ENCODE results near the gene MAP3K12.

Gene MAP3K12

GRCh38 chr12:53497461-53497860 is 1.8 kb downstream of the MAP3K12 start:
- TF ChIP-seq EP300 (IDR thresholded peaks at IDR 0.05; ENCODE audit: borderline replicate concordance) (no peak), USF1 (IDR thresholded peaks at IDR 0.05) (no peak), YY1 (IDR thresholded peaks at IDR 0.05; ENCODE audit: low read depth) (no peak), FOXM1 (IDR thresholded peaks at IDR 0.05; ENCODE audit: borderline replicate concordance, low read depth) (no peak), NFIC (IDR thresholded peaks at IDR 0.05) (no peak), CEBPB (IDR thresholded peaks at IDR 0.05) (no peak), TAF1 (IDR thresholded peaks at IDR 0.05; ENCODE audit: low read depth) (no peak), CREB1 (IDR thresholded peaks at IDR 0.05; ENCODE audit: low read depth) (no peak), ZBTB7A (IDR thresholded peaks at IDR 0.05; ENCODE audit: low read depth) (no peak), REST (IDR thresholded peaks at IDR 0.05; ENCODE audit: low read depth) (no peak), RAD21 (IDR thresholded peaks at IDR 0.05; ENCODE audit: low read depth) (no peak)
- TF ChIP-seq, protein P1, sequence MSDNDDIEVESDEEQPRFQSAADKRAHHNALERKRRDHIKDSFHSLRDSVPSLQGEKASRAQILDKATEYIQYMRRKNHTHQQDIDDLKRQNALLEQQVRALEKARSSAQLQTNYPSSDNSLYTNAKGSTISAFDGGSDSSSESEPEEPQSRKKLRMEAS (IDR thresholded peaks at IDR 0.05): no peak

DNA sequence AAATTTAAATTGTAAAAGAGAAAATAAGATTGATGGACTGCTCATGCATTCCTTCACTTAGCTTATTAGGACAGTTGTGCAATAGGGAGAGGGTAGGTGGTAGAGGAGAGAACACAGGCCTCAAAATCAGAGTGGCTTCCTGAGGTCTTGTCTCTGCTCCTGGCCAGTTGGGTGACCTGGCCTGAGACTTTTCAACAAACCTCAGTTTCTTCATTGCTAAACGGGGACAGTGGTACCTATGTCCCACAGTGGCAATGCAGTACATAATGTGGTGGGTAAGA is 2.6 kb downstream of the MAP3K12 start:
- TF ChIP-seq TEAD4 (IDR thresholded peaks at IDR 0.05) (no peak), CEBPB (IDR thresholded peaks at IDR 0.05) (peak; percentile 48; the same call in 1 of the 2 replicates)

- no peak for TF ChIP-seq TCF12 (IDR thresholded peaks at IDR 0.05; ENCODE audit: low read depth)
- TF ChIP-seq USF1 (IDR thresholded peaks at IDR 0.05): peak; percentile 95
These were observed 3.1 kb downstream of the MAP3K12 start for GRCh38 chr12:53495903-53496751.

DNA sequence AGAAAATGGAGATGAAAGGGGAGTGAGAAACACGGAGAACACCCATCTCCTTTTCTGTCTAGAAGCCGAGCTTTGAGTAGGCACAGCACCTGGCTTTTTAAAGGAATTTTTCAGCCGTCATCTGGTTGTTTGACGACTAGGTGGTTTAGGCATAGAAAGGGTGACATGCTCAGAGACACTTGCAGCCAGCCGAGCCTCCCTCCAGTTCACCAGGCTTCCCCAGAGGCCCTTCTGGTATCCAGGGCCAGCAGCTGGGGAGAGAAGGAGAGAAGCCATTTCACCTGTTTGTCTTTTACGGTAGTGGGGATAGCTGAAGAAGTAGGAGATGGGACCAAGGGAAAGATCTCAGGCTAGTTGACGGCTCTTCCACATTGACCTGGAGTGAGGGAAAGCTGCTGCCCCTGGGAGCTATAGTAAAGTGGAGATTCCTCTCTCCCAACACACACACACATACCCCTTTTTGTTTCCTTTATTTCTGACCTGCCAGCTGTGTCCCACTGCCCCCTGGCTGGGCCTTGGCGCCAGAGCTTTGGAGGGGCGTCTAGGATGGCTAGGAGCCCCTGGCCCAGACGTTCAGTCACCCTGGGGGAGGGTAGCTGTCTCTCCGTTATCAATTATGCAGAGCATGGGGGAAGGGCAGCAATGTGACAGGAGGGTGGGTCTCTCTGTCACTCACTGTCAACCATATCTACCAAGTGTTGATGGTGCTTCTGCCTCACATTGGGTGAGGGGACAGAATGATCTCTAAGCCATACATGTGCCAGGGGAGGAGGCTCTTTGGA is 5.5 kb downstream of the MAP3K12 start:
- no peak for TF ChIP-seq NFIC (IDR thresholded peaks at IDR 0.05)
- TF ChIP-seq RAD21 (IDR thresholded peaks at IDR 0.05; ENCODE audit: low read depth): no peak
- no peak for TF ChIP-seq CREB1 (IDR thresholded peaks at IDR 0.05; ENCODE audit: low read depth)
- no peak for TF ChIP-seq USF1 (IDR thresholded peaks at IDR 0.05)
- TF ChIP-seq EP300 (IDR thresholded peaks at IDR 0.05; ENCODE audit: borderline replicate concordance): no peak
- no peak for TF ChIP-seq EGR1 (IDR thresholded peaks at IDR 0.05)
- no peak for TF ChIP-seq TEAD4 (IDR thresholded peaks at IDR 0.05)
- no peak for TF ChIP-seq TAF1 (IDR thresholded peaks at IDR 0.05; ENCODE audit: low read depth)
- no peak for TF ChIP-seq YY1 (IDR thresholded peaks at IDR 0.05; ENCODE audit: low read depth)
- TF ChIP-seq CEBPB (IDR thresholded peaks at IDR 0.05): no peak
- TF ChIP-seq, protein P1 (IDR thresholded peaks at IDR 0.05): no peak
- no peak for TF ChIP-seq FOXM1 (IDR thresholded peaks at IDR 0.05; ENCODE audit: borderline replicate concordance, low read depth)
- no peak for TF ChIP-seq ZBTB7A (IDR thresholded peaks at IDR 0.05; ENCODE audit: low read depth)
- no peak for TF ChIP-seq TCF12 (IDR thresholded peaks at IDR 0.05; ENCODE audit: low read depth)
- no peak for TF ChIP-seq REST (IDR thresholded peaks at IDR 0.05; ENCODE audit: low read depth)

DNA sequence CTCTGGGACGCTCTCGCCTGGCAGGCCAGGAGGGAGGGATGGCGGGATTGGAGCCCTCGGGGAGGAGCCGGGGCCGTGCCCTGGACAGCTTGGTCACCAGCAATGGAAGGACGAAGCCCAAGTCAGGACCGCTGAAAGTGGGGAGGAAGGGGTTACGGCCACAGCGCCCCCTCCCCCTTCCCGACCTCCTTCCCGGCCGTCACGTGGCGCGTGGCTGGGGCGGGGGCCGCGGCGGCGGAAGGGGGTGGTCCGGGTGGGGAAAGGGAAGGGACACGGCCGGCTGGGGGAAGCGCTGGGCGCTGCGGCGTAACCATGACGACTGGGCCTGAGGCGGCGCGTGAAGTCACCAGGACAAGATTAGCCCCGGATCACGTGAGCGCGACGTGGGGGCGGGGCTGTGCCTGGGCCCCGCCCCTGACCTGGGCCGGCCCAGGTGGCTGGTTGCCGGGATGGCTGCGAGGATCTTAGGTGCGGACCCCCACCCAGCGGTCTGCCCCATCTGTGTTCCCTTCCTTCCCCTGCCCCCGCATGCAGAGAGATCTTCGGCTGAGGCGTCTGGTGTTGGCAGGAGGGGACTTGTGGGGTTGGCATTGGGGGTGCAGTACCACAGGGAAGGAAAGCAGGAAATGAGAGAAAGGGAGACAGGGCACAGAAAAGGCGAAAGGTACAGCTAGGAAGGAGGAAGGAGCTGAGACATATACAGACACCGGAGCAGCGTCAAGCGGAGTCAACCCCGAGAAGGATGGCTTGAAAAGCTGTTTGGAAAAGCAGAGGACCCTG is 6.2 kb downstream of the MAP3K12 start:
- TF ChIP-seq TCF12 (IDR thresholded peaks at IDR 0.05; ENCODE audit: low read depth) (peak; percentile 65; the same call in 1 of the 2 replicates), REST (IDR thresholded peaks at IDR 0.05; ENCODE audit: low read depth) (no peak), NFIC (IDR thresholded peaks at IDR 0.05) (0 out of 2 replicates have a peak, but pooled peaks have one; percentile 43), TEAD4 (IDR thresholded peaks at IDR 0.05) (peak; percentile 20; the same call in 1 of the 2 replicates), CREB1 (IDR thresholded peaks at IDR 0.05; ENCODE audit: low read depth) (no peak), ZBTB7A (IDR thresholded peaks at IDR 0.05; ENCODE audit: low read depth) (peak; percentile 96), CEBPB (IDR thresholded peaks at IDR 0.05) (no peak), RAD21 (IDR thresholded peaks at IDR 0.05; ENCODE audit: low read depth) (no peak), TAF1 (IDR thresholded peaks at IDR 0.05; ENCODE audit: low read depth) (peak; percentile 82), USF1 (IDR thresholded peaks at IDR 0.05) (peak; percentile 97), YY1 (IDR thresholded peaks at IDR 0.05; ENCODE audit: low read depth) (peak; percentile 55; the same call in 1 of the 2 replicates), FOXM1 (IDR thresholded peaks at IDR 0.05; ENCODE audit: borderline replicate concordance, low read depth) (no peak), EP300 (IDR thresholded peaks at IDR 0.05; ENCODE audit: borderline replicate concordance) (no peak), EGR1 (IDR thresholded peaks at IDR 0.05) (peak; percentile 58; the same call in 1 of the 2 replicates)
- TF ChIP-seq, protein P1 (IDR thresholded peaks at IDR 0.05): peak; percentile 87

Measured in Ishikawa (cell line).